Measurements from ENCODE around the gene ZNF511. TPM values are rescaled to one million over a fixed set of nuclear protein-coding genes. Genes with fewer than 3 reads are reported as not detected.

ZNF511 gene
- total RNA-seq, 1 donor from 2014 or later: 25.5 TPM

DNA sequence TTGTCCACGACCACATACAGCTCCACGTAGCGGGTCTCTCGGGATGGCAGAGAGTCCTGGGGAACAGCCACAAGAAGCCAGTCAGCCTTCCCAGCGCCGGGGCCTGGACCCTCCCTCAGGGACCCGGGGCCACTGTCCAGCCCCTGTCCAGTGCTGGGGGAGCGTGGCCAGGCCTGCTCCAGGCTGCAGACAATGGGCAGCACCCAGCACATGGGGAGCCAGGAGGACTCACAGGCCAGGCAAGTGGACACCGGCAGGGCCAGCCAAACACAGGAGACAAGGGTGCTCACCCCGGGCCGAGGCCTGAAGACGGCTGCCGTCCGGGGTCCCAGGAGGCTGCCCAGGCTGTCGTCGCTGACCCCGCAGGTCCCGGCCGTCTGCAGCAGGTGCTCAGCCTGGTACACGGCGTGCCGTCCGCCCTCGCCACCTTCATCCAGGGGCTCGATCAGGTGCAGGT, 35.7 kb upstream of the ZNF511 start:
- Mint-ChIP-seq H3K27ac (ENCODE audit: unreplicated experiment) (no peak overlapping the region), H3K9me3 (ENCODE audit: unreplicated experiment) (no peaks in the 10 kb centered on the region), H3K4me1 (ENCODE audit: low read depth, unreplicated experiment) (peaks cover 6% of the 10 kb centered on the region), H3K27me3 (ENCODE audit: low read depth, unreplicated experiment) (peaks cover 4% of the 10 kb centered on the region), H3K4me3 (ENCODE audit: unreplicated experiment) (no peak overlapping the region), H3K36me3 (ENCODE audit: low read depth, unreplicated experiment) (no peaks in the 10 kb centered on the region)
- no peak for FAIRE-seq
- Histone ChIP-seq H3K27me3 (ENCODE audit: insufficient read depth, low read length) (peaks cover 3% of the 10 kb centered on the region), H3K4me3 (ENCODE audit: insufficient read depth, low read depth, low read length) (no peak overlapping the region), H3K27ac (ENCODE audit: low read depth, low read length) (no peak overlapping the region), H2AFZ (ENCODE audit: low read depth, low read length) (no peak overlapping the region), H3K9ac (ENCODE audit: low read length) (no peak overlapping the region), H3K9me3 (ENCODE audit: insufficient read depth, low read depth, low read length) (no peaks in the 10 kb centered on the region), H3K4me1 (ENCODE audit: insufficient read depth, low read length) (peaks cover 10% of the 10 kb centered on the region), H3K36me3 (ENCODE audit: insufficient read depth, low read length) (no peaks in the 10 kb centered on the region), H4K20me1 (ENCODE audit: insufficient read depth, low read length) (peaks cover 13% of the 10 kb centered on the region), H3K79me2 (ENCODE audit: insufficient read depth, low read length) (no peaks in the 10 kb centered on the region), H3K4me2 (ENCODE audit: low read length) (no peak overlapping the region)
- TF ChIP-seq EZH2 (IDR thresholded peaks at IDR 0.05; ENCODE audit: insufficient read depth, low read length) (no peak), CTCF (IDR thresholded peaks at IDR 0.05; ENCODE audit: insufficient read depth, low read depth, low read length) (no peak)
- DNase-seq (ENCODE audit: low read depth): no peak

GRCh38 chr10:133273534-133274143, 35.1 kb upstream of the ZNF511 start:
- peaks cover 3% of the 10 kb centered on the region for H3K27me3 ChIP-seq (ENCODE audit: insufficient read depth, low read length)
- peaks cover 17% of the 10 kb centered on the region for H4K20me1 ChIP-seq (ENCODE audit: insufficient read depth, low read length)
- H3K27ac ChIP-seq (ENCODE audit: low read depth, low read length): no peak overlapping the region
- no peak overlapping the region for H2AFZ ChIP-seq (ENCODE audit: low read depth, low read length)
- peaks cover 12% of the 10 kb centered on the region for H3K4me1 Mint-ChIP-seq (ENCODE audit: low read depth, unreplicated experiment)
- H3K27ac Mint-ChIP-seq (ENCODE audit: unreplicated experiment): no peak overlapping the region
- no peaks in the 10 kb centered on the region for H3K36me3 ChIP-seq (ENCODE audit: insufficient read depth, low read length)
- DNase-seq (ENCODE audit: low read depth) (no peak), FAIRE-seq (no peak)
- no peak overlapping the region for H3K9ac ChIP-seq (ENCODE audit: low read length)
- H3K4me1 ChIP-seq (ENCODE audit: insufficient read depth, low read length): peaks cover 16% of the 10 kb centered on the region
- no peaks in the 10 kb centered on the region for H3K36me3 Mint-ChIP-seq (ENCODE audit: low read depth, unreplicated experiment)
- H3K79me2 ChIP-seq (ENCODE audit: insufficient read depth, low read length): no peaks in the 10 kb centered on the region
- TF ChIP-seq CTCF (IDR thresholded peaks at IDR 0.05; ENCODE audit: insufficient read depth, low read depth, low read length): no peak
- no peak for TF ChIP-seq EZH2 (IDR thresholded peaks at IDR 0.05; ENCODE audit: insufficient read depth, low read length)
- H3K9me3 ChIP-seq (ENCODE audit: insufficient read depth, low read depth, low read length): no peaks in the 10 kb centered on the region
- no peaks in the 10 kb centered on the region for H3K9me3 Mint-ChIP-seq (ENCODE audit: unreplicated experiment)
- H3K4me3 ChIP-seq (ENCODE audit: insufficient read depth, low read depth, low read length): no peak overlapping the region
- H3K4me3 Mint-ChIP-seq (ENCODE audit: unreplicated experiment): no peak overlapping the region
- H3K4me2 ChIP-seq (ENCODE audit: low read length): no peak overlapping the region
- H3K27me3 Mint-ChIP-seq (ENCODE audit: low read depth, unreplicated experiment): peaks cover 4% of the 10 kb centered on the region
